Nephron (organoid): ENCODE results near the gene ITGAX.
"Not testable (repeated sequence)": the region's sequence is repeated elsewhere in the genome, so short reads cannot be mapped to it uniquely, and the experiment has no call there.

Experiments used
- H3K27ac Mint-ChIP-seq, 3 experiments: 2 replicates each; pipeline ENCODE4 v1.8.0; 2020; ENCODE audit warnings: mixed read lengths in 3 of 3, mild to moderate bottlenecking in 2 of 3, moderate library complexity in 1 of 3
- H3K27me3 Mint-ChIP-seq: 2 replicates; pipeline ENCODE4 v1.8.0; 2021; ENCODE audit warnings: low read depth, mild to moderate bottlenecking, moderate library complexity, mixed read lengths
- H3K36me3 Mint-ChIP-seq: 2 replicates; pipeline ENCODE4 v1.8.0; 2020; ENCODE audit warnings: low read depth, mixed read lengths
- H3K4me1 Mint-ChIP-seq: 2 replicates; pipeline ENCODE4 v1.8.0; 2020; ENCODE audit warnings: mixed read lengths
- H3K4me3 Mint-ChIP-seq, 3 experiments: 2 replicates each; pipeline ENCODE4 v1.8.0; 2020; ENCODE audit warnings: mild to moderate bottlenecking in 3 of 3, mixed read lengths in 3 of 3, moderate library complexity in 2 of 3
- H3K9me3 Mint-ChIP-seq: 2 replicates; pipeline ENCODE4 v1.8.0; 2020; ENCODE audit warnings: mixed read lengths
- CTCF ChIP-seq, 3 experiments: fragments of 200-600 bp; sonication (generic); IDR thresholded peaks; one replicate each; pipeline ENCODE4 v1.5.0; 2021; ENCODE audit warnings: antibody characterized with exemption in 3 of 3; ENCODE audit not compliant: unreplicated experiment in 3 of 3

The ITGAX gene

DNA sequence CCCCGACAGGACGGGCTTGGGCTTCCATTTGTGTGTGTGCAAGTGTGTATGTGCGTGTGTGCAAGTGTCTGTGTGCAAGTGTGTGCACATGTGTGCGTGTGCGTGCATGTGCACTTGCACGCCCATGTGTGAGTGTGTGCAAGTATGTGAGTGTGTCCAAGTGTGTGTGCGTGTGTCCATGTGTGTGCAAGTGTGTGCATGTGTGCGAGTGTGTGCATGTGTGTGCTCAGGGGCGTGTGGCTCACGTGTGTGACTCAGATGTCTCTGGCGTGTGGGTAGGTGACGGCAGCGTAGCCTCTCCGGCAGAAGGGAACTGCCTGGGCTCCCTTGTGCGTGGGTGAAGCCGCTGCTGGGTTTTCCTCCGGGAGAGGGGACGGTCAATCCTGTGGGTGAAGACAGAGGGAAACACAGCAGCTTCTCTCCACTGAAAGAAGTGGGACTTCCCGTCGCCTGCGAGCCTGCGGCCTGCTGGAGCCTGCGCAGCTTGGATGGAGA, 23.1 kb upstream of the ITGAX start:
- peak overlapping the region in 2 of 3 experiments; percentile 8 to 26 for H3K4me3 Mint-ChIP-seq

GRCh38 chr16:31332544-31332943, 22.4 kb upstream of the ITGAX start:
- TF ChIP-seq CTCF (IDR thresholded peaks at IDR 0.05; ENCODE audit: unreplicated experiment in 3 of 3), result no peak
- Mint-ChIP-seq H3K4me1 (peaks cover 5% of the 10 kb centered on the region), H3K36me3 (peaks cover 4% of the 10 kb centered on the region), H3K9me3 (peaks cover 7% of the 10 kb centered on the region), H3K27ac (no peak overlapping the region), H3K4me3 (no peak overlapping the region), H3K27me3 (peaks cover 90% of the 10 kb centered on the region)

More for the DNA sequence above, 23.1 kb upstream of the ITGAX start:
- no peak for TF ChIP-seq CTCF (IDR thresholded peaks at IDR 0.05; ENCODE audit: unreplicated experiment in 3 of 3)
- H3K27me3 Mint-ChIP-seq, result peaks cover 86% of the 10 kb centered on the region
- H3K4me1 Mint-ChIP-seq, result peaks cover 5% of the 10 kb centered on the region
- H3K27ac Mint-ChIP-seq, result no peak overlapping the region
- H3K9me3 Mint-ChIP-seq, result peaks cover 7% of the 10 kb centered on the region
- peaks cover 4% of the 10 kb centered on the region for H3K36me3 Mint-ChIP-seq

DNA sequence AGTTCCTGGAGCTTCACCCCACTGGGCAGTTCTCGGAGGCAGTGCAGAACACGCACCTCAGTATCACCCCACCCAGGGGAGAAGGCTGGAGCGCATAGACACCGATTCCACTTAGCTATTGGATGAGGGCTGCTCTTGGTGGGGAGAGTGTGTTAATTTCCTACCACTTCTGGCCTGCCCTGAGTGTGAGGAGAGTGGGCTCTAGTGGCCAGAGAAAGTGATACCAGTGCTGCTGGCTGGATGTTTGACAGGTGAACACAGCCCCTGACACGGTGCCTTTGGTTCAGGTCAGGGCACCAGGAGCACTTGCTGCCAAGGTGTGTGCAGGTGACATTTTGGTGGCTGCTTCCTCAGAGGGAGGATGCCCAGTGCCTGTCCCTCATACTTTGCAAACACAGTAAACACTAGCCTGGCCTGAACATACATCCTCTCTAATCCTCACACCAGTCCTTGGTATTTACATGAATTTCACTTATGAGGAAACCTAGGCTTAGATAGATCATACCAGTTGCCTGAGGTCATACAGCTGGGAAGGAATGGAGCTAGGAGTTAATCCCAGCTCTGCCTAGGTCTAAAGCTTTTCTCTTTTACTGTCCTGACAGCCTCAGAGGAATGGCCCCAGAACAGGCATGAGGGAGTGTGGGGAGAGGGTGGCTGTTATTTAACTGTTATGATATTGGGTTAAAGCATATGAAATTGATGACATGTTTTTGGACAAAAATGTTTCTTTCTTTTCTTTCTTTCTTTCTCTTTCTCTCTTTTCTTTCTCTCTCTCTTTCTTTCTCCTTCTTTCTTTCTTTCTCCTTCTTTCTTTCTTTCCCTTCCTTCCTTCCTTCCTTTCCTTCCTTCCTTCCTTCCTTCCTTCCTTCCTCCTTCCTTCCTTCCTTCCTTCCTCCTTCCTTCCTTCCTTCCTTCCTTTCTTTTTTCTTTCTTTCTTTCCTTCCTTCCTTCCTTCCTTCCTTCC, 21.0 kb upstream of the ITGAX start:
- H3K4me3 Mint-ChIP-seq, result no peak overlapping the region
- H3K4me1 Mint-ChIP-seq, result peaks cover 5% of the 10 kb centered on the region

GRCh38 chr16:31334934-31335333, 20.0 kb upstream of the ITGAX start:
- H3K4me1 Mint-ChIP-seq, result peaks cover 5% of the 10 kb centered on the region
- H3K27ac Mint-ChIP-seq, result no peak overlapping the region
- H3K27me3 Mint-ChIP-seq, result peaks cover 68% of the 10 kb centered on the region
- H3K36me3 Mint-ChIP-seq, result peaks cover 4% of the 10 kb centered on the region
- H3K9me3 Mint-ChIP-seq, result peaks cover 9% of the 10 kb centered on the region
- H3K4me3 Mint-ChIP-seq, result no peak overlapping the region
- no peak for TF ChIP-seq CTCF (IDR thresholded peaks at IDR 0.05; ENCODE audit: unreplicated experiment in 3 of 3)

More for the DNA sequence above, 21.0 kb upstream of the ITGAX start:
- Mint-ChIP-seq H3K36me3 (peaks cover 4% of the 10 kb centered on the region), H3K27me3 (peaks cover 77% of the 10 kb centered on the region), H3K27ac (no peak overlapping the region), H3K9me3 (peaks cover 8% of the 10 kb centered on the region)
- peak in 2 of 3 experiments; percentile 25 to 27 for TF ChIP-seq CTCF (IDR thresholded peaks at IDR 0.05; ENCODE audit: unreplicated experiment in 3 of 3)

DNA sequence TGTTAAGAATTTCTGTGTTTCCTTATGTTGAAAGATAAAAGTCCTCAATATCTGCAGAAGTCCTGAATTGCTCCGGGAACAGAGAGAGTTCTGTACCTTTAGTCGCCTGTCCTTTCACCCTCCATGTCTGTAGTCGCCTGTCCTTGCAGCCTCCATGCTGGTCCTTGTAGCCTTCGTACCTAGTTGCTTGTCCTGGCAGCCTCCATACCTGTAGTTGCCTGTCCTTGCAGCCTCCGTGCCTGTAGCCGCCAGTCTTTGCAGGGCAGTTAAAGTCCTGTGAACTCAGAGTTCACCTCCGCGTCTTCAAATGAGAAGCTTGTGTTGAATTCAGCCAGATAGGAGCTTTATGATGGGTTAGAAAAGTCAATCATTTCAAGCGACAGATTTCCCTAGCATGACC, 19.5 kb upstream of the ITGAX start:
- no peak overlapping the region for H3K4me3 Mint-ChIP-seq
- TF ChIP-seq CTCF (IDR thresholded peaks at IDR 0.05; ENCODE audit: unreplicated experiment in 3 of 3), result no peak
- H3K27me3 Mint-ChIP-seq, result peaks cover 63% of the 10 kb centered on the region
- H3K9me3 Mint-ChIP-seq, result peaks cover 9% of the 10 kb centered on the region
- H3K4me1 Mint-ChIP-seq, result peaks cover 5% of the 10 kb centered on the region
- peaks cover 4% of the 10 kb centered on the region for H3K36me3 Mint-ChIP-seq
- H3K27ac Mint-ChIP-seq, result no peak overlapping the region

- H3K27me3 Mint-ChIP-seq, result peaks cover 35% of the 10 kb centered on the region
- not testable (repeated sequence) for H3K36me3 Mint-ChIP-seq, H3K4me3 Mint-ChIP-seq, H3K27ac Mint-ChIP-seq, H3K9me3 Mint-ChIP-seq, H3K4me1 Mint-ChIP-seq
Measured at GRCh38 chr16:31338166-31338685, 16.8 kb upstream of the ITGAX start.
